ENCODE measurements around the gene KIAA1549. TPM values are rescaled to one million over a fixed set of nuclear protein-coding genes. Genes with fewer than 3 reads are reported as not detected.

KIAA1549 gene
- total and polyA plus RNA-seq, 2 of the 8 experiments (the other 6 are each of a cell fraction or from before 2014, with no cell fraction given), result 6.5 to 17.3 TPM

- TF ChIP-seq, protein P1, sequence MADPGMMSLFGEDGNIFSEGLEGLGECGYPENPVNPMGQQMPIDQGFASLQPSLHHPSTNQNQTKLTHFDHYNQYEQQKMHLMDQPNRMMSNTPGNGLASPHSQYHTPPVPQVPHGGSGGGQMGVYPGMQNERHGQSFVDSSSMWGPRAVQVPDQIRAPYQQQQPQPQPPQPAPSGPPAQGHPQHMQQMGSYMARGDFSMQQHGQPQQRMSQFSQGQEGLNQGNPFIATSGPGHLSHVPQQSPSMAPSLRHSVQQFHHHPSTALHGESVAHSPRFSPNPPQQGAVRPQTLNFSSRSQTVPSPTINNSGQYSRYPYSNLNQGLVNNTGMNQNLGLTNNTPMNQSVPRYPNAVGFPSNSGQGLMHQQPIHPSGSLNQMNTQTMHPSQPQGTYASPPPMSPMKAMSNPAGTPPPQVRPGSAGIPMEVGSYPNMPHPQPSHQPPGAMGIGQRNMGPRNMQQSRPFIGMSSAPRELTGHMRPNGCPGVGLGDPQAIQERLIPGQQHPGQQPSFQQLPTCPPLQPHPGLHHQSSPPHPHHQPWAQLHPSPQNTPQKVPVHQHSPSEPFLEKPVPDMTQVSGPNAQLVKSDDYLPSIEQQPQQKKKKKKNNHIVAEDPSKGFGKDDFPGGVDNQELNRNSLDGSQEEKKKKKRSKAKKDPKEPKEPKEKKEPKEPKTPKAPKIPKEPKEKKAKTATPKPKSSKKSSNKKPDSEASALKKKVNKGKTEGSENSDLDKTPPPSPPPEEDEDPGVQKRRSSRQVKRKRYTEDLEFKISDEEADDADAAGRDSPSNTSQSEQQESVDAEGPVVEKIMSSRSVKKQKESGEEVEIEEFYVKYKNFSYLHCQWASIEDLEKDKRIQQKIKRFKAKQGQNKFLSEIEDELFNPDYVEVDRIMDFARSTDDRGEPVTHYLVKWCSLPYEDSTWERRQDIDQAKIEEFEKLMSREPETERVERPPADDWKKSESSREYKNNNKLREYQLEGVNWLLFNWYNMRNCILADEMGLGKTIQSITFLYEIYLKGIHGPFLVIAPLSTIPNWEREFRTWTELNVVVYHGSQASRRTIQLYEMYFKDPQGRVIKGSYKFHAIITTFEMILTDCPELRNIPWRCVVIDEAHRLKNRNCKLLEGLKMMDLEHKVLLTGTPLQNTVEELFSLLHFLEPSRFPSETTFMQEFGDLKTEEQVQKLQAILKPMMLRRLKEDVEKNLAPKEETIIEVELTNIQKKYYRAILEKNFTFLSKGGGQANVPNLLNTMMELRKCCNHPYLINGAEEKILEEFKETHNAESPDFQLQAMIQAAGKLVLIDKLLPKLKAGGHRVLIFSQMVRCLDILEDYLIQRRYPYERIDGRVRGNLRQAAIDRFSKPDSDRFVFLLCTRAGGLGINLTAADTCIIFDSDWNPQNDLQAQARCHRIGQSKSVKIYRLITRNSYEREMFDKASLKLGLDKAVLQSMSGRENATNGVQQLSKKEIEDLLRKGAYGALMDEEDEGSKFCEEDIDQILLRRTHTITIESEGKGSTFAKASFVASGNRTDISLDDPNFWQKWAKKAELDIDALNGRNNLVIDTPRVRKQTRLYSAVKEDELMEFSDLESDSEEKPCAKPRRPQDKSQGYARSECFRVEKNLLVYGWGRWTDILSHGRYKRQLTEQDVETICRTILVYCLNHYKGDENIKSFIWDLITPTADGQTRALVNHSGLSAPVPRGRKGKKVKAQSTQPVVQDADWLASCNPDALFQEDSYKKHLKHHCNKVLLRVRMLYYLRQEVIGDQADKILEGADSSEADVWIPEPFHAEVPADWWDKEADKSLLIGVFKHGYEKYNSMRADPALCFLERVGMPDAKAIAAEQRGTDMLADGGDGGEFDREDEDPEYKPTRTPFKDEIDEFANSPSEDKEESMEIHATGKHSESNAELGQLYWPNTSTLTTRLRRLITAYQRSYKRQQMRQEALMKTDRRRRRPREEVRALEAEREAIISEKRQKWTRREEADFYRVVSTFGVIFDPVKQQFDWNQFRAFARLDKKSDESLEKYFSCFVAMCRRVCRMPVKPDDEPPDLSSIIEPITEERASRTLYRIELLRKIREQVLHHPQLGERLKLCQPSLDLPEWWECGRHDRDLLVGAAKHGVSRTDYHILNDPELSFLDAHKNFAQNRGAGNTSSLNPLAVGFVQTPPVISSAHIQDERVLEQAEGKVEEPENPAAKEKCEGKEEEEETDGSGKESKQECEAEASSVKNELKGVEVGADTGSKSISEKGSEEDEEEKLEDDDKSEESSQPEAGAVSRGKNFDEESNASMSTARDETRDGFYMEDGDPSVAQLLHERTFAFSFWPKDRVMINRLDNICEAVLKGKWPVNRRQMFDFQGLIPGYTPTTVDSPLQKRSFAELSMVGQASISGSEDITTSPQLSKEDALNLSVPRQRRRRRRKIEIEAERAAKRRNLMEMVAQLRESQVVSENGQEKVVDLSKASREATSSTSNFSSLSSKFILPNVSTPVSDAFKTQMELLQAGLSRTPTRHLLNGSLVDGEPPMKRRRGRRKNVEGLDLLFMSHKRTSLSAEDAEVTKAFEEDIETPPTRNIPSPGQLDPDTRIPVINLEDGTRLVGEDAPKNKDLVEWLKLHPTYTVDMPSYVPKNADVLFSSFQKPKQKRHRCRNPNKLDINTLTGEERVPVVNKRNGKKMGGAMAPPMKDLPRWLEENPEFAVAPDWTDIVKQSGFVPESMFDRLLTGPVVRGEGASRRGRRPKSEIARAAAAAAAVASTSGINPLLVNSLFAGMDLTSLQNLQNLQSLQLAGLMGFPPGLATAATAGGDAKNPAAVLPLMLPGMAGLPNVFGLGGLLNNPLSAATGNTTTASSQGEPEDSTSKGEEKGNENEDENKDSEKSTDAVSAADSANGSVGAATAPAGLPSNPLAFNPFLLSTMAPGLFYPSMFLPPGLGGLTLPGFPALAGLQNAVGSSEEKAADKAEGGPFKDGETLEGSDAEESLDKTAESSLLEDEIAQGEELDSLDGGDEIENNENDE (IDR thresholded peaks at IDR 0.05; ENCODE audit: insufficient replicate concordance, low read length), result no peak
- no peak for TF ChIP-seq NRF1 (IDR thresholded peaks at IDR 0.05; ENCODE audit: low read depth, low read length)
- TF ChIP-seq SIX5 (IDR thresholded peaks at IDR 0.05; ENCODE audit: low read depth, low read length), result no peak
- TF ChIP-seq SIRT6 (IDR thresholded peaks at IDR 0.05; ENCODE audit: low read length), result no peak
- TF ChIP-seq CREB1 (IDR thresholded peaks at IDR 0.05), result no peak
- no peak for TF ChIP-seq EZH2 (IDR thresholded peaks at IDR 0.05; ENCODE audit: low read depth, low read length, severe bottlenecking)
- TF ChIP-seq RXRA (IDR thresholded peaks at IDR 0.05; ENCODE audit: insufficient read depth, low read depth, low read length), result no peak
- TF ChIP-seq PHF8 (conservative IDR thresholded peaks at IDR 0.05; ENCODE audit: low read depth, low read length), result no peak
These were observed 77.2 kb downstream of the KIAA1549 start (continued) for GRCh38 chr7:138903859-138904435.

Data from H1 (cell line).